ENCODE data around the gene PCNT. TPM values are rescaled to one million over a fixed set of nuclear protein-coding genes. Genes with fewer than 3 reads are reported as not detected.

Gene PCNT
- total and polyA plus RNA-seq, 7 experiments from 2014 or later = 13.7 to 68.2 (median 54.3) TPM

DNA sequence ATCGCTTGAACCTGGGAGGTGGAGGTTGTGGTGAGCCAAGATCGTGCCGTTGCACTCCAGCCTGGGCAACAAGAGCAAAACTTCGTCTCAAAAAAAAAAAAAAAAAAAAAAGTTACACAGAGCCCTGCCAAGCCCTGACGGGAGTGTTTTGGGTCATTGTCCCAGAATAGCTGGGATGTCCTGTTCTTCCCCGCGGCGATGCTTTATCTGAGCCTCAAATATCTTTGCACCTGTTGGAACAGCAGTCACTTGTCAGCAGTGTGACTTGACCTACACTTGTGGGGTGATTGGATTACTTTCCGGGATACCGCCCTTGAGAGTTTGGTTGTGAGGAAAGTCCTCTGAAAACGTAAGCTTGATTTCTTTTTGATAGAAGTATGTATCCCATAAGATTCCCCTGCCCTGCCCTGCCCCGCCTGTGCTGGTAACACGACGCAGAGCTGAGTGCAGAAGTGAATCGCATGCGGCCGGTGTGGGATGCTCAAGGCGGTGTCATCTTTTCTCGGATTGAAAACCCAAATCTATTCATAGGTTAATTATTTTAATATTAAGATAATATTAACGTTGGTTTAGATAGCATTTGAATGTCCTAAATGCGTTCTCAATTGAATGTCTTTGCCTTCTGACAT lies 50.9 kb downstream of the PCNT start:
- H3K27me3 Mint-ChIP-seq = no peaks in the 10 kb centered on the region
- no peak overlapping the region for H3K4me3 ChIP-seq (ENCODE audit: low read length)
- ChIA-PET POLR2A (no interaction called here), CTCF (no interaction called here)
- H3K4me1 Mint-ChIP-seq = peaks cover 0 to 8% (median 4%) of the 10 kb centered on the region in 7 donors
- peaks cover 5 to 43% (median 26%) of the 10 kb centered on the region in 5 donors for H3K36me3 Mint-ChIP-seq
- H3K9me3 ChIP-seq (ENCODE audit: control insufficient read depth in 2 of 3, low read length in 3 of 3) = no peaks in the 10 kb centered on the region
- no peak overlapping the region for H3K27ac ChIP-seq (ENCODE audit: low read depth, low read length)
- no peaks in the 10 kb centered on the region for H3K4me1 ChIP-seq (ENCODE audit: control insufficient read depth in 2 of 2, insufficient read depth in 2 of 2, low read length in 2 of 2)
- no peak for ATAC-seq
- peaks cover 0 to 14% (median 0%) of the 10 kb centered on the region in 3 experiments for H3K36me3 ChIP-seq (ENCODE audit: control insufficient read depth in 2 of 3, insufficient read depth in 3 of 3, low read length in 3 of 3)
- no peaks in the 10 kb centered on the region for H3K27me3 ChIP-seq (ENCODE audit: control insufficient read depth in 2 of 2, insufficient read depth in 2 of 2, low read length in 2 of 2)
- no peak for DNase-seq
- peaks cover 0 to 9% (median 0%) of the 10 kb centered on the region in 11 donors for H3K9me3 Mint-ChIP-seq
- no peak overlapping the region for H3K27ac Mint-ChIP-seq
- intact Hi-C loops (cut with micrococcal nuclease) = loop anchor here in 1 of 2 donors (10.0 kb wide), 1 partner anchor 50 kb away; no protein-coding TSS in a partner anchor
- no peak overlapping the region for H3K4me3 Mint-ChIP-seq

DNA sequence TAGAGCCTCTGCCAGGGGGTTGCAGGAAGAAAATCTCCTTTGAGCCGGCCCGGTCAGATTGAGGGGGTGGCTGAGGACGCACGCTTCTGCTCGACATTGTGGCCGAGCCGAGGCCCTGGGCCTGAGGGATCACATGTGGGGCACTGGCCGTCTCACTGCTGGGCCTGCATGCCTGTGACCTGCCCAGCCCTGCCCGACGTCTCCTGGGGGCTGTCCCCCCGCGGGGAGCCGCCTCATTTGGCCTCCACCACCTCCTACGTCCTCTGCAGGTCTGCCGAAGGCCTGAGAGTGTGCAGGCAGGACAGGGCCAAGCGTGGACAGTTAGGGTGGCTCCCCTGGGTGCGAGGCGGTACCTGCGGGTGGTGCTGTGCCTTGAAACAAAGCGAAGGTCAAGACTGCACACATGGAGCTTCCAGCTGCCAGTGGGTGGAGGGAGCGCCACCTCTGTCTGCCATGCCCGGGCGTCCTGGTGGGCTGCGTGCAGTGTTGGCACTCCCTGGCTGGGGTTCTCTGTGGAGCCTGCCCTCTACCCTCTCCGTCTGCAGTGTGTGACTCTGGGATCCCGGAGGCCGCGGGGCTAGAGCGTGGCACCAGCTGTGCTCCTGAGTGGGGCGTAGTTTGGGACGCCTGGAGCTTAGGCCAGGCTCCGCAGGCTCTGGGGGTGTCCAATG lies 51.7 kb downstream of the PCNT start:
- Mint-ChIP-seq H3K36me3 (peaks cover 5 to 43% (median 26%) of the 10 kb centered on the region in 5 donors), H3K9me3 (peaks cover 0 to 9% (median 0%) of the 10 kb centered on the region in 11 donors), H3K4me1 (peaks cover 0 to 8% (median 4%) of the 10 kb centered on the region in 7 donors), H3K27me3 (no peaks in the 10 kb centered on the region), H3K4me3 (no peak overlapping the region), H3K27ac (no peak overlapping the region)
- Histone ChIP-seq H3K9me3 (ENCODE audit: control insufficient read depth in 2 of 3, low read length in 3 of 3) (no peaks in the 10 kb centered on the region), H3K36me3 (ENCODE audit: control insufficient read depth in 2 of 3, insufficient read depth in 3 of 3, low read length in 3 of 3) (peaks cover 0 to 14% (median 0%) of the 10 kb centered on the region in 3 experiments), H3K27me3 (ENCODE audit: control insufficient read depth in 2 of 2, insufficient read depth in 2 of 2, low read length in 2 of 2) (no peaks in the 10 kb centered on the region), H3K4me3 (ENCODE audit: low read length) (no peak overlapping the region), H3K27ac (ENCODE audit: low read depth, low read length) (no peak overlapping the region), H3K4me1 (ENCODE audit: control insufficient read depth in 2 of 2, insufficient read depth in 2 of 2, low read length in 2 of 2) (no peaks in the 10 kb centered on the region)
- intact Hi-C loops (cut with micrococcal nuclease) = loop anchor here in 1 of 2 donors (10.0 kb wide), 1 partner anchor 49 kb away; no protein-coding TSS in a partner anchor
- POLR2A ChIA-PET = interaction anchor here (0.6 kb wide), 1 partner anchor 12 kb away, joined by 3 read pairs; no protein-coding TSS in a partner anchor
- CTCF ChIA-PET = no interaction called here
- no peak for ATAC-seq
- no peak for DNase-seq

DNA sequence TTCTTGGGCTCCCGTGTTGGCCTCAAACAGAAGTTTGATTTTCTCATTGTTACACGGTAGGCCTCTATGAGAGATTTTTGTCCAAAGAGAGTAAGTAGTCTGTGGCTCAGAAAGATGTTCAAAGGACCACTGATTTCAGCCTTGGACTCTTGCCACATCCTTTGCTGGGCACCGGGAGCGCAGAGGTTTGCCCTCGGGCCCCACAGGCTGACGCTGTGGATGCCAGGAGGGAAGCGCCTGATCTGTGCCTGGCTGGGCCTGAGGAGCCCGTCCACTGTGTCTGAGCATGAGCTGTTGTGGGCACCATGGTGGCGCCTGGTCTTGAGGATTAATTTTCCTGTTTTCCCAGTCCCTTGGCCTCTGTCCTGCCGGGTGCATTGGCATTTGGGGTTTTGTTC lies 52.3 kb downstream of the PCNT start:
- Histone ChIP-seq H3K27ac (ENCODE audit: low read depth, low read length) (no peak overlapping the region), H3K4me3 (ENCODE audit: low read length) (no peak overlapping the region), H3K9me3 (ENCODE audit: control insufficient read depth in 2 of 3, low read length in 3 of 3) (no peaks in the 10 kb centered on the region), H3K36me3 (ENCODE audit: control insufficient read depth in 2 of 3, insufficient read depth in 3 of 3, low read length in 3 of 3) (peaks cover 0 to 14% (median 0%) of the 10 kb centered on the region in 3 experiments), H3K4me1 (ENCODE audit: control insufficient read depth in 2 of 2, insufficient read depth in 2 of 2, low read length in 2 of 2) (no peaks in the 10 kb centered on the region), H3K27me3 (ENCODE audit: control insufficient read depth in 2 of 2, insufficient read depth in 2 of 2, low read length in 2 of 2) (no peaks in the 10 kb centered on the region)
- Mint-ChIP-seq H3K4me1 (peaks cover 0 to 8% (median 4%) of the 10 kb centered on the region in 7 donors), H3K27ac (no peak overlapping the region), H3K27me3 (no peaks in the 10 kb centered on the region), H3K4me3 (no peak overlapping the region), H3K36me3 (peaks cover 5 to 43% (median 30%) of the 10 kb centered on the region in 5 donors), H3K9me3 (peaks cover 0 to 9% (median 0%) of the 10 kb centered on the region in 11 donors)
- ATAC-seq = no peak
- POLR2A ChIA-PET = no interaction called here
- CTCF ChIA-PET = no interaction called here
- DNase-seq = no peak
- intact Hi-C loops (cut with micrococcal nuclease) = loop anchor here in 1 of 2 donors (10.0 kb wide), 1 partner anchor 49 kb away; no protein-coding TSS in a partner anchor

DNA sequence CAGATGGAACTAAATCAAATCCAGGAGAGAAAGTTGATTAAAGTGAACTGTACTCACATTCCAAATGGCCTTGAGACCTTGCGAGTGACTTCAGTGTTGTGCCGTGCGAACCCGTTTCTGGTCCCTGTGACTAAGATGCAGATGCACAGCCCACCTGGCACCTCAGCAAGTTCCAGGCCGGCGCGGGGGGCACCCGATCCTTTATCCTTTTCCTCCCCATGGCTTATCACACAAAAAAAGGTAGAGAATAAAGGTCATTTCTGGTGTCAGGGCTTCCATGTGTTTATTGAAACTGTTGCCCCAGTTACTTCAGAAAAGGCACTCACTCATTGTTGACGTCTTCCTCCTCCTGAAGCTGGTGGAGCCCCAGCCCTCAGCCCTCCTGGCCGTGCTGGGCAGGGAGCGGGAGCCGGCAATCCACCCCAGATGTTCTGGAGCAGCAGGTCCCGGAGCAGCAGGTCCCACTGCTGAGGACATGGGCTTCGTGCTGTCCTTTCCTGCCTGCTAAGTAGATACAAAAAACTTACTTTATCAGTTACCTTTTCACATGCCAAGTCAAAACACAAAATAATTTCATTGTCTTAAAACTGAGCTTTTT lies 53.0 kb downstream of the PCNT start:
- no peak overlapping the region for H3K27ac Mint-ChIP-seq
- POLR2A ChIA-PET = interaction anchor here (0.6 kb wide), 1 partner anchor 262 kb away, joined by 3 read pairs; no protein-coding TSS in a partner anchor

DNA sequence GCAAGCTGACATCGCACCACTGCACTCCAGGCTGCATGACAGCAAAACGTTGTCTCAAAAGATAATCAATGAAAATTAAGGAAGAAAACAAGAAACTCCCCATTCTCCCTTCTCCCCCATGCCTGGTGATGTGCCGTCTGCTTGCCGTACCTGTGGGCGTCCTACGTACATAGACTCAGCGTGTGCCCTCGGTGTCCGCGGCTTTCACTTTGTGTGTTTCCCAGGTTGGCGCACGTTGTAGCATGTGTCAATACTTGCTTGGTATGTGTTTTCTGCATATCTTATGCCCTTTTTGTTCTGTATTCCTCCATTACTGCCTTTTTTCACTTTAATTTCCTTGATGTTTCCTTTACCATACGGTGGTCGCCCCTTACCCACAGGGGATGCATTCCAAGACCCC lies 53.8 kb downstream of the PCNT start:
- Histone ChIP-seq H3K9me3 (ENCODE audit: control insufficient read depth in 2 of 3, low read length in 3 of 3) (no peaks in the 10 kb centered on the region), H3K27me3 (ENCODE audit: control insufficient read depth in 2 of 2, insufficient read depth in 2 of 2, low read length in 2 of 2) (no peaks in the 10 kb centered on the region), H3K27ac (ENCODE audit: low read depth, low read length) (no peak overlapping the region), H3K36me3 (ENCODE audit: control insufficient read depth in 2 of 3, insufficient read depth in 3 of 3, low read length in 3 of 3) (peaks cover 0 to 12% (median 0%) of the 10 kb centered on the region in 3 experiments), H3K4me1 (ENCODE audit: control insufficient read depth in 2 of 2, insufficient read depth in 2 of 2, low read length in 2 of 2) (no peaks in the 10 kb centered on the region), H3K4me3 (ENCODE audit: low read length) (no peak overlapping the region)
- Mint-ChIP-seq H3K36me3 (peaks cover 16 to 46% (median 38%) of the 10 kb centered on the region in 5 donors), H3K4me3 (no peak overlapping the region), H3K9me3 (peaks cover 0 to 13% (median 4%) of the 10 kb centered on the region in 11 donors), H3K4me1 (peaks cover 0 to 7% (median 0%) of the 10 kb centered on the region in 7 donors), H3K27me3 (no peaks in the 10 kb centered on the region), H3K27ac (no peak overlapping the region)
- DNase-seq = no peak
- no peak for ATAC-seq
- intact Hi-C loops (cut with micrococcal nuclease) = loop anchor here in 1 of 2 donors (10.0 kb wide), 1 partner anchor 47 kb away; no protein-coding TSS in a partner anchor
- POLR2A ChIA-PET = no interaction called here
- CTCF ChIA-PET = no interaction called here

More for the DNA sequence above, 53.0 kb downstream of the PCNT start:
- Histone ChIP-seq H3K9me3 (ENCODE audit: control insufficient read depth in 2 of 3, low read length in 3 of 3) (no peaks in the 10 kb centered on the region), H3K36me3 (ENCODE audit: control insufficient read depth in 2 of 3, insufficient read depth in 3 of 3, low read length in 3 of 3) (peaks cover 0 to 14% (median 0%) of the 10 kb centered on the region in 3 experiments), H3K27me3 (ENCODE audit: control insufficient read depth in 2 of 2, insufficient read depth in 2 of 2, low read length in 2 of 2) (no peaks in the 10 kb centered on the region), H3K4me1 (ENCODE audit: control insufficient read depth in 2 of 2, insufficient read depth in 2 of 2, low read length in 2 of 2) (no peaks in the 10 kb centered on the region), H3K27ac (ENCODE audit: low read depth, low read length) (no peak overlapping the region), H3K4me3 (ENCODE audit: low read length) (no peak overlapping the region)
- Mint-ChIP-seq H3K27me3 (no peaks in the 10 kb centered on the region), H3K4me1 (peaks cover 0 to 7% (median 4%) of the 10 kb centered on the region in 7 donors), H3K4me3 (no peak overlapping the region), H3K36me3 (peaks cover 10 to 46% (median 32%) of the 10 kb centered on the region in 5 donors), H3K9me3 (peaks cover 0 to 10% (median 2%) of the 10 kb centered on the region in 11 donors)
- DNase-seq (no peak), ATAC-seq (no peak)
- CTCF ChIA-PET = no interaction called here
- intact Hi-C loops (cut with micrococcal nuclease) = loop anchor here in 1 of 2 donors (10.0 kb wide), 1 partner anchor 48 kb away; no protein-coding TSS in a partner anchor

DNA sequence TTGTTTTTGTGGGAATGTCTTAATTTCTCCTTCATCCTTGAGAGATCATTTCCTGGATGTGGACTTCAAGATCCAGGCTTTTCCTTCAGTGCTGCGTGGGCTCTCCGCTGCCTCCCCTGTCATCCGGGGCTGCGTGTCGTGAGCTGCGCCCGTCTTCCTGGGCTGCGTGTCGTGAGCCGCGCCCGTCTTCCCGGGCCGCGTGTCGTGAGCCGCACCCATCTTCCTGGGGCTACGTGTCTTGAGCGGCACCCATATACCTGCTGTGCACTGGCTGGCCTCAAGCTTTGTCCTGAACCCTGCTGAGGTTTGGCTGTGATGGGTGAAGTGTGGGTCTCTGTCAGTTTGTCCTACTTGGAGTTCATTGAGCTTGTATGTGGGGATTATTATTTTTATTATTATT lies 55.1 kb downstream of the PCNT start:
- H3K27ac ChIP-seq (ENCODE audit: low read depth, low read length) = no peak overlapping the region
- no peaks in the 10 kb centered on the region for H3K27me3 ChIP-seq (ENCODE audit: control insufficient read depth in 2 of 2, insufficient read depth in 2 of 2, low read length in 2 of 2)
- peaks cover 0 to 7% (median 0%) of the 10 kb centered on the region in 7 donors for H3K4me1 Mint-ChIP-seq
- no peak for ATAC-seq
- H3K27ac Mint-ChIP-seq = peak overlapping the region in 1 of 9 donors; percentile 45
- ChIA-PET POLR2A (no interaction called here), CTCF (no interaction called here)
- no peaks in the 10 kb centered on the region for H3K9me3 ChIP-seq (ENCODE audit: control insufficient read depth in 2 of 3, low read length in 3 of 3)
- peaks cover 0 to 7% (median 0%) of the 10 kb centered on the region in 3 experiments for H3K36me3 ChIP-seq (ENCODE audit: control insufficient read depth in 2 of 3, insufficient read depth in 3 of 3, low read length in 3 of 3)
- no peak overlapping the region for H3K4me3 Mint-ChIP-seq
- no peaks in the 10 kb centered on the region for H3K4me1 ChIP-seq (ENCODE audit: control insufficient read depth in 2 of 2, insufficient read depth in 2 of 2, low read length in 2 of 2)
- DNase-seq = no peak
- H3K36me3 Mint-ChIP-seq = peaks cover 20 to 56% (median 38%) of the 10 kb centered on the region in 5 donors
- peaks cover 0 to 23% (median 4%) of the 10 kb centered on the region in 11 donors for H3K9me3 Mint-ChIP-seq
- no peak overlapping the region for H3K4me3 ChIP-seq (ENCODE audit: low read length)
- intact Hi-C loops (cut with micrococcal nuclease) = loop anchor here in 1 of 2 donors (10.0 kb wide), 1 partner anchor 46 kb away; no protein-coding TSS in a partner anchor
- H3K27me3 Mint-ChIP-seq = no peaks in the 10 kb centered on the region

Measured in naive thymus-derived CD4-positive, alpha-beta T cell (primary cell).